ENCODE data around the gene EMILIN3.

- TF ChIP-seq CTCF (IDR thresholded peaks at IDR 0.05; ENCODE audit: borderline replicate concordance, extremely low read depth, low read length, poor library complexity, severe bottlenecking) (no peak), EZH2 (IDR thresholded peaks at IDR 0.05; ENCODE audit: borderline replicate concordance, low read depth, low read length, severe bottlenecking) (no peak)
Observed at GRCh38 chr20:41345729-41346067, 20.9 kb downstream of the EMILIN3 start.

Data from DND-41 (cell line).